ENCODE measurements around the gene LRCH3.

Gene LRCH3

GRCh38 chr3:197791113-197791891 is at the start of gene LRCH3:
Gene LRCH3 (plus strand): TSS chr3:197791254. CDS start chr3:197791279, 25 bp downstream.
- H3K27ac ChIP-seq, result peak within 1 kb of the TSS; percentile 93
- TF ChIP-seq CTCF (conservative IDR thresholded peaks at IDR 0.05), result no peak

GRCh38 chr3:197742787-197743186 is 48.3 kb upstream of the LRCH3 start:
- TF ChIP-seq CTCF (conservative IDR thresholded peaks at IDR 0.05), result no peak
- no peak overlapping the region for H3K27ac ChIP-seq

GRCh38 chr3:197746209-197746608 is 44.8 kb upstream of the LRCH3 start:
- no peak overlapping the region for H3K27ac ChIP-seq
- no peak for TF ChIP-seq CTCF (conservative IDR thresholded peaks at IDR 0.05)

- TF ChIP-seq CTCF (conservative IDR thresholded peaks at IDR 0.05), result no peak
- H3K27ac ChIP-seq, result no peak overlapping the region
Observed at GRCh38 chr3:197746801-197747237, 44.2 kb upstream of the LRCH3 start.

GRCh38 chr3:197748597-197749314 is 42.3 kb upstream of the LRCH3 start:
- H3K27ac ChIP-seq, result peak overlapping the region; percentile 92
- no peak for TF ChIP-seq CTCF (conservative IDR thresholded peaks at IDR 0.05)

- H3K27ac ChIP-seq, result peak overlapping the region; percentile 92
- TF ChIP-seq CTCF (conservative IDR thresholded peaks at IDR 0.05), result no peak
Observed at GRCh38 chr3:197749315-197749600, 41.8 kb upstream of the LRCH3 start.

- peak within 1 kb of the TSS; percentile 92 for H3K27ac ChIP-seq
- TF ChIP-seq CTCF (conservative IDR thresholded peaks at IDR 0.05), result peak; percentile 70
Observed at GRCh38 chr3:197749601-197750395, 41.3 kb upstream of the LRCH3 start, which contains the start of gene FYTTD1. Gene FYTTD1 (plus strand): TSS chr3:197749883. CDS start chr3:197749972, 89 bp downstream.
